ENCODE measurements around the gene STIM2. TPM values are rescaled to one million over a fixed set of nuclear protein-coding genes. Genes with fewer than 3 reads are reported as not detected.

STIM2 gene
- total RNA-seq, 1 donor from 2014 or later = 43.9 TPM

DNA sequence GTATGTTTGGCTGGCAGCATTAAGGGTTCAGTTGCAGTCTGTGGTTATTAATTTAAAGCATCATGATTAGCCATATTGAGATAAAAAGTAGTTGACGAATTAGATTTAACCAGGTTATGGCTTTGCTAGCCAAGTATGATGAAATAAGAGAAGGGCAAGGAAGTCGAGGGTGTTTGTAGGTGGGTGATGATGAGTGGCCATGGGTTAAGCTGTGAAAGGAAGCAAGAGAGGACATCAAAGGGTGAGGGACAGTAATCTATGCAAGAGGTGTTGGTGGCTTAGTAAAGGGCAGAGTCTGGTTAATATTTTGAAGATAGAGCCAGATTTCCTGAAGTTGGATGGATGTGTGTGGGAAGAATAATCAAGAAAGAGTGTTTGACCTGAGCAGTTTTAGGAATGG, 44.5 kb downstream of the STIM2 start:
- intact Hi-C loops (cut with DNase I) = no loop called here
- Histone ChIP-seq H3K4me3 (no peak overlapping the region), H3K27ac (no peak overlapping the region), H3K4me1 (peaks cover 28% of the 10 kb centered on the region), H3K9me3 (no peaks in the 10 kb centered on the region), H3K36me3 (no peaks in the 10 kb centered on the region), H3K27me3 (ENCODE audit: low read depth) (no peaks in the 10 kb centered on the region)
- DNase-seq (no peak), ATAC-seq (no peak)
- TF ChIP-seq, protein P1, sequence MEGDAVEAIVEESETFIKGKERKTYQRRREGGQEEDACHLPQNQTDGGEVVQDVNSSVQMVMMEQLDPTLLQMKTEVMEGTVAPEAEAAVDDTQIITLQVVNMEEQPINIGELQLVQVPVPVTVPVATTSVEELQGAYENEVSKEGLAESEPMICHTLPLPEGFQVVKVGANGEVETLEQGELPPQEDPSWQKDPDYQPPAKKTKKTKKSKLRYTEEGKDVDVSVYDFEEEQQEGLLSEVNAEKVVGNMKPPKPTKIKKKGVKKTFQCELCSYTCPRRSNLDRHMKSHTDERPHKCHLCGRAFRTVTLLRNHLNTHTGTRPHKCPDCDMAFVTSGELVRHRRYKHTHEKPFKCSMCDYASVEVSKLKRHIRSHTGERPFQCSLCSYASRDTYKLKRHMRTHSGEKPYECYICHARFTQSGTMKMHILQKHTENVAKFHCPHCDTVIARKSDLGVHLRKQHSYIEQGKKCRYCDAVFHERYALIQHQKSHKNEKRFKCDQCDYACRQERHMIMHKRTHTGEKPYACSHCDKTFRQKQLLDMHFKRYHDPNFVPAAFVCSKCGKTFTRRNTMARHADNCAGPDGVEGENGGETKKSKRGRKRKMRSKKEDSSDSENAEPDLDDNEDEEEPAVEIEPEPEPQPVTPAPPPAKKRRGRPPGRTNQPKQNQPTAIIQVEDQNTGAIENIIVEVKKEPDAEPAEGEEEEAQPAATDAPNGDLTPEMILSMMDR (IDR thresholded peaks at IDR 0.05) = no peak

DNA sequence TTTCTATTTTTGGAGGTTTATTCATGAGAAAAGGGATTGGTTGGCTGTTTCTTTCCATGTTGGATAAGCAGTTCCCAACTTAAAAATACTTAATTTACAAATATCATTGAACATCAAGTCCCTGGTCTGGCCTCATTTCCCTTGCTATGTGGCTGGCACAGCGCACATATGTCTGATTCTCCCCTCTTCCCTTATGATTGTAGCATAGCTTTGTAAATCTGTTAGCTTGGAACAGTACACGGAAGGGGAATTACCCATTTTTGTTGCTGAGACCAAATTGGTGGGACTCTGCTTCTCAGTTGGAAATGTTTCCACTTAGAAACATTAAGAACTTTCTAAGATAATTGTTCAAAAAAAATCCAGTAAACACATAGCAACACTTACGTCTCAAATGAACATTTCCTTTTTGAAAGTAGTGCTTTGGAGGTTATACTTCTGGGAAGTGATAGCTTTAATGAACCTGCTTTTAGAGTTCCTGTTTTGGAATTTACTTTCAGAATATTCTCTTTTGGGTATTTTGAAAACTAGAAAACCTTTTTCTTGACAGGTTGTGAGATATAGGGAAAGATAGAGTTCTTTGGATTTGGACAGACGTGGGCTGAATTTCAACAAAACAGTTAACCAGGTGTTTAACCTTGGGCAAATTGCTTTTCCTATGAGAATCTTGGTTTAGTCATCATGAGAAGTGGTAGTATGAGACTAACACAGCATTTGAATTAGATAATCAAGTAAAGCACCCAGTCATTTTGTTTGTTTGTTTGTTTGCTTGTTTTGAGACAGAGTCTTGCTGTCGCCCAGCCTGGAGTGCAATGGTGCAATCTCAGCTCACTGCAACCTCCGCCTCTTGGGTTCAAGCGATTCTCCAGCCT, 47.3 kb downstream of the STIM2 start:
- intact Hi-C loops (cut with DNase I) = no loop called here
- H3K27me3 ChIP-seq (ENCODE audit: low read depth) = no peaks in the 10 kb centered on the region
- H3K4me3 ChIP-seq = no peak overlapping the region
- ATAC-seq (no peak), DNase-seq (no peak)
- peak overlapping the region; percentile 48 for H3K27ac ChIP-seq
- no peaks in the 10 kb centered on the region for H3K36me3 ChIP-seq
- TF ChIP-seq, protein P1 (IDR thresholded peaks at IDR 0.05) = no peak
- H3K4me1 ChIP-seq = peaks cover 37% of the 10 kb centered on the region
- H3K9me3 ChIP-seq = no peaks in the 10 kb centered on the region

DNA sequence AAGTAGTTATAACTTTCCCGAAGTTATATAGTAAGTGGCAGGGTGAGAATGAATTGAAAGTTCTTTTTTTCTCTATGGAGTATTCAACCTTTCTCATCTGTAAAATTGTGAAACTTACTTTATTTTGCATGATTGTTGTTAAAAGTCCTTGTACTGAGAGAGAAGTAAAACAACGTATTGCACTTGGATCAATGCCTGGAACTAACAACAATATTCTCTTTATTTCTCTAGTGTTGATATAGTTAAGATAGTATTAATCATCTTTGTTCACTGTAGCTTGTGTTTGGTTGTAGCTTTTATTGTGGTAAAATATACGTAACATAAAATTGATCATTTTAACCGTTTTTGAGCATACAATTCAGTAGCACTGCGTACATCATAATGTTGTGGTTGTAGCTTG, 48.7 kb downstream of the STIM2 start:
- DNase-seq = no peak
- intact Hi-C loops (cut with DNase I) = no loop called here
- H3K4me1 ChIP-seq = peaks cover 39% of the 10 kb centered on the region
- no peak for ATAC-seq
- no peaks in the 10 kb centered on the region for H3K36me3 ChIP-seq
- no peaks in the 10 kb centered on the region for H3K9me3 ChIP-seq
- no peak overlapping the region for H3K4me3 ChIP-seq
- no peak overlapping the region for H3K27ac ChIP-seq
- TF ChIP-seq, protein P1 (IDR thresholded peaks at IDR 0.05) = no peak
- H3K27me3 ChIP-seq (ENCODE audit: low read depth) = no peaks in the 10 kb centered on the region

DNA sequence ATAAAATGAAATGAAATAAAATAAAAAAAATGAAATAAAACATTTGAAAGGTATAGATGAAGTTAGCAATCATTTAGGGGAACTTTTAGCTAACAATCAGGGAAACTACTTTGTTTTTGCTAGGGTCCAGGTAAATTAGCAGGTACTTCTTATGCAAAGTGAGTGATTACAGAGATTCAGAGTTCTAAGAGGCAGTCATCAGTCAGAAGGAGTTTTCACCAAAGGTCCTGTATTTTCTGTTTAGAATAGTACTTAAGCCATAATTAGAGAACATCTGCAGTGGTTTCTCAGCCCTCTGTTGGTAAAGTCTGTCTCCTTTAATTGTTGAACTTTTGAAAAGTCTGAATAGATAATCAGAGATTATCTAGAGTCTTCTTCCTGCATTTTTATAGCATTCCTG, 50.6 kb downstream of the STIM2 start:
- H3K4me1 ChIP-seq = peaks cover 41% of the 10 kb centered on the region
- H3K36me3 ChIP-seq = no peaks in the 10 kb centered on the region
- DNase-seq (no peak), ATAC-seq (no peak)
- H3K4me3 ChIP-seq = no peak overlapping the region
- H3K9me3 ChIP-seq = no peaks in the 10 kb centered on the region
- H3K27me3 ChIP-seq (ENCODE audit: low read depth) = no peaks in the 10 kb centered on the region
- H3K27ac ChIP-seq = no peak overlapping the region
- TF ChIP-seq, protein P1 (IDR thresholded peaks at IDR 0.05) = no peak
- intact Hi-C loops (cut with DNase I) = no loop called here

DNA sequence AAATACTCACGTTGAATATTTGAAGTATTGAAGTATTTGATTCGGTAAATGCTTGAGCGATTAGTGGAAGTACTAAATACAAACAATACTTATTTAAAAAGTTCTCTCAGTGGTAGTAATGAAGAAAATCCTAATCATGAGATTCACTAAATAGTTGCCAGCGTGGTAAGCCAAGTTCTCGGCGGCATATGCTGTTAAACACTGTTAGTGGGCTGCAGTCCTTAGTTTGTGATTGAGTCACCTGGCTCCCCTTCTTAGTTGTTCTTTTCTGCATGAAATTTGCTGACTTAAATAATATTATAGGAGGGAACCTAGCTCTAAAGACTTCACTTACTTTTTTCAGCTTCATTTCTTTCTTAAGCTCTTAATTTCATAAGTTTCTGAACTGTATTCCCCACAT, 51.4 kb downstream of the STIM2 start:
- intact Hi-C loops (cut with DNase I) = no loop called here
- no peak overlapping the region for H3K27ac ChIP-seq
- H3K9me3 ChIP-seq = no peaks in the 10 kb centered on the region
- no peak overlapping the region for H3K4me3 ChIP-seq
- no peaks in the 10 kb centered on the region for H3K36me3 ChIP-seq
- ATAC-seq = no peak
- peaks cover 40% of the 10 kb centered on the region for H3K4me1 ChIP-seq
- TF ChIP-seq, protein P1 (IDR thresholded peaks at IDR 0.05) = no peak
- no peaks in the 10 kb centered on the region for H3K27me3 ChIP-seq (ENCODE audit: low read depth)
- no peak for DNase-seq

All from lower lobe of right lung (tissue), 2 donors.